ENCODE data around the gene JAML. TPM values are rescaled to one million over a fixed set of nuclear protein-coding genes. Genes with fewer than 3 reads are reported as not detected.

JAML gene
- total and polyA plus RNA-seq, 2 of the 13 experiments (the other 11 are each of a cell fraction or from before 2014, with no cell fraction given), result 2.0 to 3.3 TPM

DNA sequence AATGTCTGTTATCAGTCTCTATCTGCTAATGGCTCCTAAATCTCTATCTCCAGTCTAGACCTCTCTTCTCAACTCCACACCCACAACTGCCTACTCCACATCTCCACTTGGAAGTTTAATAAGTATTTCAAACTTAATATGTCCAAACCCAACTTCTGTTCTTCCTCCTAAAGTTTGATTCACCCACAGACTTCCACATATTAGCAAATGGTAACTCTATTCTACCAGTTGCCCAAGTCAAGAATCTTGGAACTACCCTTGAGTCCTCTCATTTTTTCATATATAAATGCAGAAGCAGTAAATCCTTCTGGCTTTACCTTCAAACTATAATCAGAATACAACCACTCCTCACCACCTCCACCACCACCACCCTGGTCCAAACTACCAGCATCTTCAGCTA, 6.7 kb upstream of the JAML start (continued):
- TF ChIP-seq, protein P1, sequence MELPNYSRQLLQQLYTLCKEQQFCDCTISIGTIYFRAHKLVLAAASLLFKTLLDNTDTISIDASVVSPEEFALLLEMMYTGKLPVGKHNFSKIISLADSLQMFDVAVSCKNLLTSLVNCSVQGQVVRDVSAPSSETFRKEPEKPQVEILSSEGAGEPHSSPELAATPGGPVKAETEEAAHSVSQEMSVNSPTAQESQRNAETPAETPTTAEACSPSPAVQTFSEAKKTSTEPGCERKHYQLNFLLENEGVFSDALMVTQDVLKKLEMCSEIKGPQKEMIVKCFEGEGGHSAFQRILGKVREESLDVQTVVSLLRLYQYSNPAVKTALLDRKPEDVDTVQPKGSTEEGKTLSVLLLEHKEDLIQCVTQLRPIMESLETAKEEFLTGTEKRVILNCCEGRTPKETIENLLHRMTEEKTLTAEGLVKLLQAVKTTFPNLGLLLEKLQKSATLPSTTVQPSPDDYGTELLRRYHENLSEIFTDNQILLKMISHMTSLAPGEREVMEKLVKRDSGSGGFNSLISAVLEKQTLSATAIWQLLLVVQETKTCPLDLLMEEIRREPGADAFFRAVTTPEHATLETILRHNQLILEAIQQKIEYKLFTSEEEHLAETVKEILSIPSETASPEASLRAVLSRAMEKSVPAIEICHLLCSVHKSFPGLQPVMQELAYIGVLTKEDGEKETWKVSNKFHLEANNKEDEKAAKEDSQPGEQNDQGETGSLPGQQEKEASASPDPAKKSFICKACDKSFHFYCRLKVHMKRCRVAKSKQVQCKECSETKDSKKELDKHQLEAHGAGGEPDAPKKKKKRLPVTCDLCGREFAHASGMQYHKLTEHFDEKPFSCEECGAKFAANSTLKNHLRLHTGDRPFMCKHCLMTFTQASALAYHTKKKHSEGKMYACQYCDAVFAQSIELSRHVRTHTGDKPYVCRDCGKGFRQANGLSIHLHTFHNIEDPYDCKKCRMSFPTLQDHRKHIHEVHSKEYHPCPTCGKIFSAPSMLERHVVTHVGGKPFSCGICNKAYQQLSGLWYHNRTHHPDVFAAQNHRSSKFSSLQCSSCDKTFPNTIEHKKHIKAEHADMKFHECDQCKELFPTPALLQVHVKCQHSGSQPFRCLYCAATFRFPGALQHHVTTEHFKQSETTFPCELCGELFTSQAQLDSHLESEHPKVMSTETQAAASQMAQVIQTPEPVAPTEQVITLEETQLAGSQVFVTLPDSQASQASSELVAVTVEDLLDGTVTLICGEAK (IDR thresholded peaks at IDR 0.05), result no peak
- TF ChIP-seq, protein P1 (CRISPR knock-in tag; IDR thresholded peaks at IDR 0.05), result no peak
- TF ChIP-seq AGO2 (optimal IDR thresholded peaks at IDR 0.05; ENCODE audit: low read depth, low read length), result no peak
- TF ChIP-seq THYN1 (CRISPR knock-in tag; IDR thresholded peaks at IDR 0.05; ENCODE audit: borderline replicate concordance, low read depth), result no peak
- TF ChIP-seq, protein P2, sequence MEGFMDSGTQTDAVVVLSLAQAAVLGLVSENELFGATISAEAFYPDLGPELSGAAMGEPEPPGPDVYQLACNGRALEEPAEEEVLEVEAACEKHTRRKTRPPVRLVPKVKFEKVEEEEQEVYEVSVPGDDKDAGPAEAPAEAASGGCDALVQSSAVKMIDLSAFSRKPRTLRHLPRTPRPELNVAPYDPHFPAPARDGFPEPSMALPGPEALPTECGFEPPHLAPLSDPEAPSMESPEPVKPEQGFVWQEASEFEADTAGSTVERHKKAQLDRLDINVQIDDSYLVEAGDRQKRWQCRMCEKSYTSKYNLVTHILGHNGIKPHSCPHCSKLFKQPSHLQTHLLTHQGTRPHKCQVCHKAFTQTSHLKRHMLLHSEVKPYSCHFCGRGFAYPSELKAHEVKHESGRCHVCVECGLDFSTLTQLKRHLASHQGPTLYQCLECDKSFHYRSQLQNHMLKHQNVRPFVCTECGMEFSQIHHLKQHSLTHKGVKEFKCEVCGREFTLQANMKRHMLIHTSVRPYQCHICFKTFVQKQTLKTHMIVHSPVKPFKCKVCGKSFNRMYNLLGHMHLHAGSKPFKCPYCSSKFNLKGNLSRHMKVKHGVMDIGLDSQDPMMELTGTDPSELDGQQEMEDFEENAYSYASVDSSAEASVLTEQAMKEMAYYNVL (CRISPR knock-in tag; IDR thresholded peaks at IDR 0.05; ENCODE audit: borderline replicate concordance), result no peak
- no peak for TF ChIP-seq FLYWCH1 (CRISPR knock-in tag; IDR thresholded peaks at IDR 0.05)
- no peak for TF ChIP-seq AGO1 (IDR thresholded peaks at IDR 0.05; ENCODE audit: low read depth, low read length, poor library complexity, severe bottlenecking)
